ENCODE results near the gene MT1B.

- TF ChIP-seq, protein P1, sequence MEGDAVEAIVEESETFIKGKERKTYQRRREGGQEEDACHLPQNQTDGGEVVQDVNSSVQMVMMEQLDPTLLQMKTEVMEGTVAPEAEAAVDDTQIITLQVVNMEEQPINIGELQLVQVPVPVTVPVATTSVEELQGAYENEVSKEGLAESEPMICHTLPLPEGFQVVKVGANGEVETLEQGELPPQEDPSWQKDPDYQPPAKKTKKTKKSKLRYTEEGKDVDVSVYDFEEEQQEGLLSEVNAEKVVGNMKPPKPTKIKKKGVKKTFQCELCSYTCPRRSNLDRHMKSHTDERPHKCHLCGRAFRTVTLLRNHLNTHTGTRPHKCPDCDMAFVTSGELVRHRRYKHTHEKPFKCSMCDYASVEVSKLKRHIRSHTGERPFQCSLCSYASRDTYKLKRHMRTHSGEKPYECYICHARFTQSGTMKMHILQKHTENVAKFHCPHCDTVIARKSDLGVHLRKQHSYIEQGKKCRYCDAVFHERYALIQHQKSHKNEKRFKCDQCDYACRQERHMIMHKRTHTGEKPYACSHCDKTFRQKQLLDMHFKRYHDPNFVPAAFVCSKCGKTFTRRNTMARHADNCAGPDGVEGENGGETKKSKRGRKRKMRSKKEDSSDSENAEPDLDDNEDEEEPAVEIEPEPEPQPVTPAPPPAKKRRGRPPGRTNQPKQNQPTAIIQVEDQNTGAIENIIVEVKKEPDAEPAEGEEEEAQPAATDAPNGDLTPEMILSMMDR (IDR thresholded peaks at IDR 0.05): no peak
- TF ChIP-seq SIN3A (IDR thresholded peaks at IDR 0.05; ENCODE audit: borderline replicate concordance, low read depth, low read length): no peak
- no peak for TF ChIP-seq SMC3 (IDR thresholded peaks at IDR 0.05; ENCODE audit: low read depth, low read length)
- TF ChIP-seq POLR2AphosphoS5 (IDR thresholded peaks at IDR 0.05; ENCODE audit: low read depth, low read length): no peak
- TF ChIP-seq REST (IDR thresholded peaks at IDR 0.05; ENCODE audit: low read depth, low read length): no peak
- TF ChIP-seq JUND (IDR thresholded peaks at IDR 0.05): no peak
- TF ChIP-seq NRF1 (IDR thresholded peaks at IDR 0.05; ENCODE audit: low read depth, low read length): no peak
- TF ChIP-seq TAF1 (IDR thresholded peaks at IDR 0.05; ENCODE audit: borderline replicate concordance, low read depth, low read length): no peak
- no peak for TF ChIP-seq EP300 (IDR thresholded peaks at IDR 0.05; ENCODE audit: borderline replicate concordance in 1 of 2, low read depth in 1 of 2, low read length in 1 of 2)
- no peak for TF ChIP-seq FOXM1 (IDR thresholded peaks at IDR 0.05; ENCODE audit: low read depth)
Measured at GRCh38 chr16:56613706-56614105, 38.0 kb upstream of the MT1B start.
